ENCODE data around the gene CMAS. TPM values are rescaled to one million over a fixed set of nuclear protein-coding genes. Genes with fewer than 3 reads are reported as not detected.

Gene CMAS
- total and polyA plus RNA-seq, 2 donors (not counting 1 experiment from before 2014, with no cell fraction given), result 24.3 to 25.6 TPM

DNA sequence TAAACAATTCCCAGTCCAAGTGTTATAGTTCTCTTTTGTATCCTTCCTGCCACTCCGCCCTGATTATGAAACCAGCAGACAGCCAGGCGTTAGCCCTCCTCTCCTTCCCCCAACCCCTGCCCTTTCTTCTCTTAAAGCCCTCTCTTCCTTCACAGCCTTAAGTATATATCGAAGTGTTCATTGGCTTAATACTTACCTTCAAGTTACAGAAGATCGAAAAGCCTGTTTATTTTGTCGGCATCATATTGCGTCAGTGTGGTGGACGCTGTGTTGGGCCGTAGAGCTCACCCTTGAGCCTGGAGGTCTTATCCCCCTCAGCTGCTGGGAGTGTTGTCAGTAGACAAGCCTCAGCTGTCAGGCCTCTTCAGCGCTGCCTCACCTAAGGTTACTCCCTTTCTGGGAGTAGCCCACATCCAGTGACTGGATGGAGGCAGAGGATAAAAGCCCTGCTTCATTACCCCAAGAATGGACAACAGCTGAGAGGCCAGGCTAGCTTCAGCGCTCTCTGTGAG lies 36.2 kb downstream of the CMAS start:
- no peaks in the 10 kb centered on the region for H3K4me1 ChIP-seq (ENCODE audit: control insufficient read depth, extremely low read depth, insufficient read depth, low read length)
- H3K4me3 ChIP-seq (replicated peaks in 1 of 4; ENCODE audit: control extremely low read depth in 1 of 4, insufficient read depth in 1 of 4, low read depth in 3 of 4, low read length in 4 of 4), result no peak overlapping the region
- no peaks in the 10 kb centered on the region for H4K20me1 ChIP-seq (ENCODE audit: control insufficient read depth, extremely low read depth, insufficient read depth, low read length)
- H2AFZ ChIP-seq (ENCODE audit: low read length), result peak overlapping the region; percentile 5
- TF ChIP-seq EZH2 (IDR thresholded peaks at IDR 0.05; ENCODE audit: low read length, missing control alignments) (no peak), CTCF (conservative IDR thresholded peaks at IDR 0.05 in 1 of 2, IDR thresholded peaks at IDR 0.05 in 1 of 2; ENCODE audit: low read depth in 1 of 2, low read length in 2 of 2) (no peak)
- H3K9ac ChIP-seq (ENCODE audit: insufficient read depth, low read length), result no peak overlapping the region
- H3K4me2 ChIP-seq (ENCODE audit: extremely low read depth, insufficient read depth, low read length), result peak overlapping the region; percentile 10
- H3K9me3 ChIP-seq (ENCODE audit: control insufficient read depth, insufficient read depth, low read depth, low read length), result no peaks in the 10 kb centered on the region
- no peak overlapping the region for H3K27ac ChIP-seq (ENCODE audit: insufficient read depth, low read length)
- H3K36me3 ChIP-seq (ENCODE audit: control insufficient read depth, insufficient read depth, low read length), result no peaks in the 10 kb centered on the region
- H3K79me2 ChIP-seq (ENCODE audit: control insufficient read depth, insufficient read depth, low read length), result no peaks in the 10 kb centered on the region
- DNase-seq (ENCODE audit: low read depth in 2 of 2), result peak in 1 of 2 donors; percentile 4
- no peaks in the 10 kb centered on the region for H3K27me3 ChIP-seq (ENCODE audit: control insufficient read depth, insufficient read depth, low read length)

GRCh38 chr12:22083167-22083566 lies 37.1 kb downstream of the CMAS start:
- peak; percentile 29 to 70 for DNase-seq (ENCODE audit: low read depth in 2 of 2)
- Histone ChIP-seq H3K4me1 (ENCODE audit: control insufficient read depth, extremely low read depth, insufficient read depth, low read length) (no peaks in the 10 kb centered on the region), H3K27ac (ENCODE audit: insufficient read depth, low read length) (no peak overlapping the region), H3K27me3 (ENCODE audit: control insufficient read depth, insufficient read depth, low read length) (no peaks in the 10 kb centered on the region), H3K79me2 (ENCODE audit: control insufficient read depth, insufficient read depth, low read length) (no peaks in the 10 kb centered on the region), H3K4me2 (ENCODE audit: extremely low read depth, insufficient read depth, low read length) (no peak overlapping the region), H4K20me1 (ENCODE audit: control insufficient read depth, extremely low read depth, insufficient read depth, low read length) (no peaks in the 10 kb centered on the region), H3K9ac (ENCODE audit: insufficient read depth, low read length) (no peak overlapping the region), H3K36me3 (ENCODE audit: control insufficient read depth, insufficient read depth, low read length) (no peaks in the 10 kb centered on the region), H3K9me3 (ENCODE audit: control insufficient read depth, insufficient read depth, low read depth, low read length) (no peaks in the 10 kb centered on the region), H3K4me3 (replicated peaks in 1 of 4; ENCODE audit: control extremely low read depth in 1 of 4, insufficient read depth in 1 of 4, low read depth in 3 of 4, low read length in 4 of 4) (no peak overlapping the region), H2AFZ (ENCODE audit: low read length) (no peak overlapping the region)
- TF ChIP-seq CTCF (conservative IDR thresholded peaks at IDR 0.05 in 1 of 2, IDR thresholded peaks at IDR 0.05 in 1 of 2; ENCODE audit: low read depth in 1 of 2, low read length in 2 of 2) (peak; percentile 41 to 49), EZH2 (IDR thresholded peaks at IDR 0.05; ENCODE audit: low read length, missing control alignments) (no peak)

DNA sequence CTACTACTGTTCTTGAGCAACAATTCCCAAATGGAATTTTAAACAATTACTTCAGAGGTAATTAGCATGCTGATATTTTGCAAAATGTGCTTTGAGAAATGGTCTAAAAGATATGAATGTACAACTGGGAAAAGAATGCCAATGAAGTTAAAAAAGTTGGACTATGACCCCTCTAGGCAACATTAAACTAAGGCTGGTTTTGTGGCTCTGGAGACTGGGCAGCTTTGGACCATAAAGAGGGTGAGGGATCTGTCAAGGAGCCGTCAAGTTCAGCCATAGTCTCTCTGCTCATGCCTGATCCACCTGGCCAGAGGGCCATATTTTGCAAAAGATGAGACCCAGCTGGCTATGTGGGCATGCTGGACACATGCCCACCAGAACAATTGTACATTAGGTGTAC lies 38.8 kb downstream of the CMAS start:
- no peak overlapping the region for H3K4me3 ChIP-seq (replicated peaks in 1 of 4; ENCODE audit: control extremely low read depth in 1 of 4, insufficient read depth in 1 of 4, low read depth in 3 of 4, low read length in 4 of 4)
- H3K4me1 ChIP-seq (ENCODE audit: control insufficient read depth, extremely low read depth, insufficient read depth, low read length), result no peaks in the 10 kb centered on the region
- no peak overlapping the region for H3K4me2 ChIP-seq (ENCODE audit: extremely low read depth, insufficient read depth, low read length)
- H3K79me2 ChIP-seq (ENCODE audit: control insufficient read depth, insufficient read depth, low read length), result no peaks in the 10 kb centered on the region
- TF ChIP-seq EZH2 (IDR thresholded peaks at IDR 0.05; ENCODE audit: low read length, missing control alignments) (no peak), CTCF (conservative IDR thresholded peaks at IDR 0.05 in 1 of 2, IDR thresholded peaks at IDR 0.05 in 1 of 2; ENCODE audit: low read depth in 1 of 2, low read length in 2 of 2) (no peak)
- no peak for DNase-seq (ENCODE audit: low read depth in 2 of 2)
- no peak overlapping the region for H3K27ac ChIP-seq (ENCODE audit: insufficient read depth, low read length)
- no peaks in the 10 kb centered on the region for H3K36me3 ChIP-seq (ENCODE audit: control insufficient read depth, insufficient read depth, low read length)
- H2AFZ ChIP-seq (ENCODE audit: low read length), result no peak overlapping the region
- H3K27me3 ChIP-seq (ENCODE audit: control insufficient read depth, insufficient read depth, low read length), result no peaks in the 10 kb centered on the region
- H4K20me1 ChIP-seq (ENCODE audit: control insufficient read depth, extremely low read depth, insufficient read depth, low read length), result no peaks in the 10 kb centered on the region
- no peaks in the 10 kb centered on the region for H3K9me3 ChIP-seq (ENCODE audit: control insufficient read depth, insufficient read depth, low read depth, low read length)
- no peak overlapping the region for H3K9ac ChIP-seq (ENCODE audit: insufficient read depth, low read length)
